Measurements from ENCODE around the gene MRLN. TPM values are rescaled to one million over a fixed set of nuclear protein-coding genes. Genes with fewer than 3 reads are reported as not detected.

The MRLN gene
- total and polyA plus RNA-seq, 2 of the 4 experiments (the other 2 are of a cell fraction), result not detected

DNA sequence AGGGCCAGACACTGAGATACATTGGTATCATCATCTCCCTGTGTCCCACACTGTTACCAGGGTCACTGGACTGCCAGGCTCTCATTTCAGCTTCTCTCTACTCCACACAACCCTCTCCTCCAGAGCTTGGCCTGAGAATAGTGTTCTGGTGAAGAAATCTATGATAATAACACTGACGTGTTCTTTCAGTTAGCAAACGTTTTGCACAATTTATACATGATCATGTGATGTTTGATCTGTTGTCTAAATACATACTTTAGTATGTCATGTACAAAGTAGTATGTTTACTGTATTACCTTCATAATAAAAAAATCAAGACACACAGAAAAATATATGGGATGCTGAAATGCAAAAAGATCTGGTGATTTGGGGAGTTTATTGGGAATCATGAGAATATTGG is 48.6 kb downstream of the MRLN start:
- H3K18ac ChIP-seq (ENCODE audit: low read depth, low read length), result no peak overlapping the region
- H2BK20ac ChIP-seq (ENCODE audit: low read depth, low read length), result no peak overlapping the region
- H2AK9ac ChIP-seq (replicated peaks; ENCODE audit: low read depth, low read length, poor library complexity), result no peak overlapping the region
- POLR2A ChIA-PET (ENCODE audit: unreplicated experiment), result no interaction called here
- WGBS, 2 experiments (ENCODE audit: extremely low coverage in 2 of 2, insufficient read length in 1 of 2), result no CpG with 5 or more reads among the region's 2 CpGs
- no TSS peak for BruUV-seq (replicated peaks)
- peaks cover 3% of the 10 kb centered on the region; the same call in 1 of the 2 replicates for H3K4me1 ChIP-seq (ENCODE audit: control insufficient read depth, insufficient read depth, low read length)
- H3K9ac ChIP-seq (ENCODE audit: low read depth, low read length), result no peak overlapping the region
- H3K9me1 ChIP-seq (ENCODE audit: insufficient read depth, low read length), result no peaks in the 10 kb centered on the region
- no peaks in the 10 kb centered on the region for H3K79me1 ChIP-seq (ENCODE audit: low read depth in 1 of 2, low read length in 2 of 2)
- DNase-seq (no peak), ATAC-seq (ENCODE audit: low read depth) (no peak)
- no peak overlapping the region for H2BK120ac ChIP-seq (ENCODE audit: low read depth, low read length)
- peaks cover 17% of the 10 kb centered on the region for H3K27me3 ChIP-seq (ENCODE audit: control insufficient read depth, insufficient read depth, low read length)
- CTCF ChIA-PET, result no interaction called here
- no peaks in the 10 kb centered on the region for H4K20me1 ChIP-seq (ENCODE audit: insufficient read depth, low read length)
- H2AFZ ChIP-seq (replicated peaks; ENCODE audit: low read length, poor library complexity), result no peak overlapping the region
- H3K4me2 ChIP-seq (ENCODE audit: low read depth, low read length), result no peak overlapping the region
- H2BK15ac ChIP-seq (ENCODE audit: low read depth, low read length), result no peak overlapping the region
- H3K4me3 ChIP-seq (ENCODE audit: insufficient read depth, low read depth, low read length), result no peak overlapping the region
- H3K56ac ChIP-seq (ENCODE audit: extremely low read depth, insufficient read depth, low read length), result no peak overlapping the region
- no peak overlapping the region for H4K8ac ChIP-seq (ENCODE audit: low read depth in 2 of 2, low read length in 2 of 2)
- intact Hi-C loops (cut with micrococcal nuclease), result no loop called here
- no peak overlapping the region for H3K4ac ChIP-seq (ENCODE audit: low read depth, low read length)
- TF ChIP-seq BHLHE40 (IDR thresholded peaks at IDR 0.05; ENCODE audit: low read depth, low read length), result no peak
- no peak for TF ChIP-seq FOS (IDR thresholded peaks at IDR 0.05; ENCODE audit: low read depth, low read length)
- TF ChIP-seq MAFK (IDR thresholded peaks at IDR 0.05; ENCODE audit: low read depth, low read length), result no peak
- TF ChIP-seq MXI1 (IDR thresholded peaks at IDR 0.05; ENCODE audit: borderline replicate concordance, low read depth, low read length), result no peak
- TF ChIP-seq CHD1 (IDR thresholded peaks at IDR 0.05; ENCODE audit: low read depth, low read length), result no peak
- TF ChIP-seq, protein P1, sequence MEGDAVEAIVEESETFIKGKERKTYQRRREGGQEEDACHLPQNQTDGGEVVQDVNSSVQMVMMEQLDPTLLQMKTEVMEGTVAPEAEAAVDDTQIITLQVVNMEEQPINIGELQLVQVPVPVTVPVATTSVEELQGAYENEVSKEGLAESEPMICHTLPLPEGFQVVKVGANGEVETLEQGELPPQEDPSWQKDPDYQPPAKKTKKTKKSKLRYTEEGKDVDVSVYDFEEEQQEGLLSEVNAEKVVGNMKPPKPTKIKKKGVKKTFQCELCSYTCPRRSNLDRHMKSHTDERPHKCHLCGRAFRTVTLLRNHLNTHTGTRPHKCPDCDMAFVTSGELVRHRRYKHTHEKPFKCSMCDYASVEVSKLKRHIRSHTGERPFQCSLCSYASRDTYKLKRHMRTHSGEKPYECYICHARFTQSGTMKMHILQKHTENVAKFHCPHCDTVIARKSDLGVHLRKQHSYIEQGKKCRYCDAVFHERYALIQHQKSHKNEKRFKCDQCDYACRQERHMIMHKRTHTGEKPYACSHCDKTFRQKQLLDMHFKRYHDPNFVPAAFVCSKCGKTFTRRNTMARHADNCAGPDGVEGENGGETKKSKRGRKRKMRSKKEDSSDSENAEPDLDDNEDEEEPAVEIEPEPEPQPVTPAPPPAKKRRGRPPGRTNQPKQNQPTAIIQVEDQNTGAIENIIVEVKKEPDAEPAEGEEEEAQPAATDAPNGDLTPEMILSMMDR (conservative IDR thresholded peaks at IDR 0.05; ENCODE audit: low read depth, low read length), result no peak
- TF ChIP-seq SMC3 (IDR thresholded peaks at IDR 0.05; ENCODE audit: low read depth, low read length), result no peak
- TF ChIP-seq RCOR1 (IDR thresholded peaks at IDR 0.05; ENCODE audit: insufficient replicate concordance, low read length), result no peak
- no peak for TF ChIP-seq NFE2L2 (IDR thresholded peaks at IDR 0.05; ENCODE audit: low read depth, low read length)
- TF ChIP-seq CEBPB (IDR thresholded peaks at IDR 0.05; ENCODE audit: low read depth, low read length), result no peak
- TF ChIP-seq POLR2A (IDR thresholded peaks at IDR 0.05; ENCODE audit: low read depth, low read length), result no peak
- no peak for TF ChIP-seq MAZ (IDR thresholded peaks at IDR 0.05; ENCODE audit: borderline replicate concordance, low read depth, low read length)
- TF ChIP-seq, protein P2, sequence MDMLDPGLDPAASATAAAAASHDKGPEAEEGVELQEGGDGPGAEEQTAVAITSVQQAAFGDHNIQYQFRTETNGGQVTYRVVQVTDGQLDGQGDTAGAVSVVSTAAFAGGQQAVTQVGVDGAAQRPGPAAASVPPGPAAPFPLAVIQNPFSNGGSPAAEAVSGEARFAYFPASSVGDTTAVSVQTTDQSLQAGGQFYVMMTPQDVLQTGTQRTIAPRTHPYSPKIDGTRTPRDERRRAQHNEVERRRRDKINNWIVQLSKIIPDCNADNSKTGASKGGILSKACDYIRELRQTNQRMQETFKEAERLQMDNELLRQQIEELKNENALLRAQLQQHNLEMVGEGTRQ (IDR thresholded peaks at IDR 0.05; ENCODE audit: low read depth, low read length), result no peak
- no peak for TF ChIP-seq RAD21 (IDR thresholded peaks at IDR 0.05; ENCODE audit: low read length)
- H2AK5ac ChIP-seq (ENCODE audit: low read depth, low read length), result no peak overlapping the region
- no peaks in the 10 kb centered on the region for H3K36me3 ChIP-seq (ENCODE audit: control insufficient read depth, insufficient read depth, low read length)
- H3K27ac ChIP-seq (ENCODE audit: insufficient read depth, low read length), result no peak overlapping the region
- no peak overlapping the region for H4K91ac ChIP-seq (ENCODE audit: insufficient read depth, low read depth, low read length)
- H2BK5ac ChIP-seq (ENCODE audit: low read depth, low read length, poor library complexity, severe bottlenecking), result no peak overlapping the region
- no peak overlapping the region for H4K5ac ChIP-seq (ENCODE audit: low read depth, low read length)
- no peaks in the 10 kb centered on the region for H3K9me3 ChIP-seq (ENCODE audit: control insufficient read depth, insufficient read depth, low read length)
- no peak overlapping the region for H3K23ac ChIP-seq (ENCODE audit: low read depth, low read length)
- H3K14ac ChIP-seq (replicated peaks; ENCODE audit: low read depth, low read length), result no peak overlapping the region
- dilution Hi-C loops (cut with HindIII; ENCODE audit: low sequenced_read_pairs, unreplicated experiment), result no loop called here
- in situ Hi-C loops (cut with MboI; ENCODE audit: low sequenced_read_pairs), result no loop called here
